Activated CD4-positive, alpha-beta T cell treated with anti-CD3 and anti-CD28 coated beads for 4 hours (primary cell): ENCODE data around the gene CHST11.

Experiments
- DNase-seq, 2 donors: peaks; one replicate each; pipeline ENCODE4 v3.0.0-alpha.2; 2020

Gene CHST11

GRCh38 chr12:104484079-104484478, 27.3 kb downstream of the CHST11 start:
- DNase-seq: no peak

GRCh38 chr12:104485651-104486362, 29.1 kb downstream of the CHST11 start:
- peak; percentile 38 to 49 for DNase-seq

- no peak for DNase-seq
Observed at GRCh38 chr12:104486363-104486750, 29.6 kb downstream of the CHST11 start.

- DNase-seq: no peak
Observed at GRCh38 chr12:104486943-104487819, 30.4 kb downstream of the CHST11 start.

DNA sequence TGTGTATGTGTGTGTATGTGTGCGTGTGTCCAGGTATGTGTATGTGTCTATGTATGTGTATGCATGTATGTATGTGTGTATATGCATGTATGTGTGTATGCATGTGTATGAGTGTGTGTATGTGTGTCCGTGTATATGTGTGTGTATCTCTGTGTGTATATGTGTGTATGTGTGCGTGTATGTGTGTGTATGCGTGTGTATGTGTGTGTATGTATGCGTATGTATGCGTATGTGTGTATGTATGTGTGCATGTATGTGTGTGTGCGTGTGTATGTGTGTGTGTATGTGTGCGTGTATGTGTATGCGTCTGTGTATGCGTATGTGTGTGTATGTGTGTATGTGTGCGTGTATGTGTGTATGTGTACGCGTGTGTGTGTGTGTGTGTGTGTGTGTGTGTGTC, 31.6 kb downstream of the CHST11 start:
- no peak for DNase-seq

- DNase-seq: no peak
Observed at GRCh38 chr12:104490186-104490585, 33.4 kb downstream of the CHST11 start.

GRCh38 chr12:104490850-104491249, 34.1 kb downstream of the CHST11 start:
- DNase-seq: no peak

DNA sequence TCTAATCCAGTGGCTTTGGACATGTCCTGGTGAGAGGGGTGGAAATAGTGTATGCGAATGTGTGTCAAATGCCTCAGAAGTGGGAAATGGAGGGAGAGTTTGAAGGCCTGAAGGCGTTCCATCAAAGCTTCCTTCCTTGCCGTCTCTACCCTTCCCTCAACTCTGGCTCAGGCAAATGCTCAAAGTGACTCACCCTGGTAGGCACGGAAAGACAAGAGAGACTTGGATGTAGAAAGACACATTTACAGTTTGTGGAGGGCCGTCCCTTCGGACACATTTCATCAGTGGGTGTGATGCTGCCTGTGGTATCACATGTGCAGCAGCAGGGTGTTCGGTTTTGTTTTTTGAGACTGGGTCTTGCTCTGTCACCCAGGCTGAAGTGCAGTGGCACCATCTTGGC, 36.7 kb downstream of the CHST11 start:
- DNase-seq: no peak

- peak; percentile 77 for DNase-seq
Observed at GRCh38 chr12:104494137-104494792, 37.5 kb downstream of the CHST11 start.

GRCh38 chr12:104494793-104495158, 38.0 kb downstream of the CHST11 start:
- no peak for DNase-seq

DNA sequence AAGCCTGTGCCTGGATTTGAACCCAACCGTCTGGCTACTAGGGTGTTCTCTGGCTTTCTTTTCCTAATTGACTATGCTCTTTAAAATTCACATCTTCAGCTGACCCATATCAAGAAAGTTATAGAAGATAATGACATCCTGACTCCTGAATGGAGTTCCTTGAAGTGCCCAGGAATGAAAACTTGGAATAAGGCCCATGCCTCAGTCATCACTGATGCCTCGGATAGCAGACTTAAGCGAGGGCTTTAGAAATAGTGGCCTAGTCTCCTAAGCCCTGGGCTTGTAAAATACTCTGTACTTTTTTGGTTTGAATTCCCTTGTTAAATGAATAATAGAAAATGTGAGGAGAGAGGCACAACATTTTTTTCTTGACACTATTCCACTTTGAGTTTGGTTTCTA, 39.0 kb downstream of the CHST11 start:
- no peak for DNase-seq

GRCh38 chr12:104496336-104496735, 39.6 kb downstream of the CHST11 start:
- DNase-seq: no peak

- peak; percentile 43 to 48 for DNase-seq
Observed at GRCh38 chr12:104498211-104498801, 41.6 kb downstream of the CHST11 start.

- no peak for DNase-seq
Observed at GRCh38 chr12:104499668-104500332, 43.1 kb downstream of the CHST11 start.

GRCh38 chr12:104501115-104501514, 44.4 kb downstream of the CHST11 start:
- no peak for DNase-seq

GRCh38 chr12:104501660-104502059, 44.9 kb downstream of the CHST11 start:
- DNase-seq: no peak

DNA sequence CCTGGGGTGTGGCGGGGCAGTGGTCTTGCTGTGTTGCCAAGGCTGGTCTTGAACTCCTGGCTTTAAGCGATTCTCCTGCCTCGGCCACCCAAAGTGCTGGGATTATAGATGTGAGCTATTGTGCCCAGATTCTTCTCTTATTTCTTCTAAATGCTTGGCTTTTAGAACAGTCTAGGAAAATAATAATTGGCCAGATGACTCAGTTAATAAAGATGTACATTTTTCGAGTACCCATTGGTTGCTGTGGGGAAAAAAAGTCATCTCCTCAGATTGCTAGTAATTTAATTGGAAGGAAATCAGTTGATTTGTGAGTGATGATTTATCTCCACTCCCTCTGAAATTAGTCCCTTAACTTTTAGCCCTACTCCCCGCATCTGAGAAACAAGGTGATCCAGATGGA, 45.5 kb downstream of the CHST11 start:
- no peak for DNase-seq

DNA sequence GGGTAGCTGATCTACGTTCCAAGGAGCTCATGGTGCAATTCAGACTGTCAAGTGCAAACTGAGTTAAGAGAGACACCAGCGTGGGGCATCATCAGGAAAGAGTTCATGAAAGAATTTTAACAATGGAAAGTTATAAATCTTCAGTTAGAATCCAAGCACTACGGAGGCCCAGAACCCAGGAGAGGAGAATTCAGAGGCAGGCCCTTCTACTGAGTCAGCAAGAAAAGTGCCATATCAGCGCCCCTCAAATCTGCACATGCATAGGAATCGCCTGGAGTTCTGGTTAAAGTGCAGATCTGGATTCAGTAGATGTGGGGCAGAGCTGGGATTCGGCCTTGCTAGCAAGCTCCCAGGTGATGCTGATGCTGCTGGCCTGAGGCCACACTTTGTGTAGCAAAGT, 45.9 kb downstream of the CHST11 start:
- no peak for DNase-seq

DNA sequence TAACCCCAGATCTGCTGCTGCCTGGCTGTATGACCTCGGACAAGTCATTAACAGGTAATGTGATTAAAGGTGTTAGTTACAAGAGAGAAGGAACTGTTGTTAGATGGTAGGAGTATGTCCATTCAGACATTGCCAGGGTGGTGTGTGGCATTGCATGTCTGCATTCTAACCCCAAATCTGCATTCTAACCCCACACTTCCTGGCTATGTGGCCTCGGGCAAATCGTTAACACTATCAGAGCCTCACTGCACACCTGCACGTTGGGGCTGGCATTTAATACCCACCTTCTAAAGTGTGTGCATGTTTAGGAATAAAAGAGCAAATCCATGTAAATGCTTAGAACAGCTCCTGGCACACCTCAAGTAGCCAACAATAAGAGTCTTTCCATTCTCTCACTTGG, 46.4 kb downstream of the CHST11 start:
- DNase-seq: no peak

DNA sequence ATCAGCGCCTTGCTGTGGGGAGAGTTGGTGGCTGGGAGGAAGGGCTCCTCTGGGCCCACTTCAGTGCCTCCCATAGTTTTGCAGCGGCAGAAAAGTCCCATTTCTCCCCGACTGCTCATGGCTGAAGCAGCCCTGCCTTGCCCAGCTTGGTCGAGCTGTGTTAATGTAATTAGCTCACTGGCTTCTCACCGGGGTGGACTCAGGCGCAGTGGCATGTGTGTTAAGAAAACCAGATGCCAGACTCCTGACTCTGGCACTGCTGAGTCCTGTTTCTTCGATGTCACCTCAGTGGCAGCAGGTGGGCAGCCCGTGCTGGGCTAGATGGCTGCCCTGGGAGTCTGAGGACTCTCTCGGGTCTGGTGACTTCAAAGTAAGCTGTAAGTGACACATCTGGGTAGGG, 47.4 kb downstream of the CHST11 start:
- DNase-seq: no peak

DNA sequence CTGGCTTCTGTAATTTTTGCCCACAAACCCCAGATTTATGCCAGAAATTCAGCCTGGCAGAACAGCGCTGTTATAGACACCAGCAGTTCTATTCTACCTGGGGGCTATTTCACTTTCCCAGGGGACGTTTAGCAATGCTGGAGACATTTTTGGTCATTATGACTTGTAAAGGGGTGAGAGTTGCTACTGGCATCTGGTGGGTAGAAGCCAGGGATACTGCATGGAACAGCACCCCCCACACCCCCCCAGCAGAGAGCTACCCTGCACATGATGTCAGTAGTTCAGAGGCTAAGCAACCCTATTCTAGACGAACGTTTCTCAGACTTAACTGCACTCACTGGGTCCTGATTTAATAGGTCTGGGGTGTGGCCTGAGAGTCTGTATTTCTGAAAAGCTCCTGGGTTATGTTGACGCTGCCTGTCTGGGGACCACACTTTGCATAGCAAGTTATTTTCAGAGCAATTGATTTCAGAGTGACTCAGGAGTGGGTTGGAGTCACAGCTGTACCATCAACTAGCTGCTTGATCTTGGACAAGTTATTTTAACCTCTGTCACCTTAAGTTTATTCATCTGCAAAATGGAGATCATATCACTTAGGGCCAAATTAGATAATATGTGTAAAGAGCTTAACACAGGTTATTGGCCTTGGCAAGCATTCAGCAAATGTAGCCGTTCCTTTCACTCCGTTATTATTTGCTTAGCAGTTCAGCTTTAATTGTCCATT, 48.5 kb downstream of the CHST11 start:
- no peak for DNase-seq
